GM18909 (cell line): ENCODE measurements around the gene QPCTL.
"Not testable (repeated sequence)": the region's sequence is repeated elsewhere in the genome, so short reads cannot be mapped to it uniquely, and the experiment has no call there.

Source experiments
- ATAC-seq: cut with Tn5 transposase; IDR thresholded peaks from one replicate; pipeline ENCODE4 v1.9.1; 2021; ENCODE audit warnings: mild to moderate bottlenecking; ENCODE audit not compliant: unreplicated experiment, poor library complexity

The QPCTL gene

GRCh38 chr19:45674946-45675345 lies 17.5 kb upstream of the QPCTL start:
- no peak for ATAC-seq

GRCh38 chr19:45676851-45677263 lies 15.6 kb upstream of the QPCTL start:
- peak; percentile 31 for ATAC-seq

- ATAC-seq: peak; percentile 47
Measured at GRCh38 chr19:45677351-45678230, 14.9 kb upstream of the QPCTL start.

GRCh38 chr19:45681391-45682015 lies 11.0 kb upstream of the QPCTL start:
- peak; percentile 72 for ATAC-seq

- no peak for ATAC-seq
Measured at GRCh38 chr19:45682117-45682516, 10.3 kb upstream of the QPCTL start.

- ATAC-seq: no peak
Measured at GRCh38 chr19:45682908-45683307, 9.6 kb upstream of the QPCTL start.

- not testable (repeated sequence) for ATAC-seq
Measured at GRCh38 chr19:45685045-45685444, 7.4 kb upstream of the QPCTL start.

- ATAC-seq: no peak
Measured at GRCh38 chr19:45687599-45687998, 4.9 kb upstream of the QPCTL start.

GRCh38 chr19:45691516-45692186 lies 815 bp upstream of the QPCTL start, which contains the start of gene SNRPD2:
Gene SNRPD2 (minus strand): TSS chr19:45691953. CDS start chr19:45691888, 65 bp downstream.
- peak; percentile 54 for ATAC-seq

- no peak for ATAC-seq
Measured at GRCh38 chr19:45693106-45693788, 781 bp downstream of the QPCTL start.

GRCh38 chr19:45701676-45702075 lies 9.2 kb downstream of the QPCTL start:
- ATAC-seq: no peak

- no peak for ATAC-seq
Measured at GRCh38 chr19:45705115-45705514, 12.6 kb downstream of the QPCTL start.

- ATAC-seq: no peak
Measured at GRCh38 chr19:45705710-45706415, 13.4 kb downstream of the QPCTL start.

GRCh38 chr19:45710356-45711130 lies 18.1 kb downstream of the QPCTL start:
- ATAC-seq: no peak

- no peak for ATAC-seq
Measured at GRCh38 chr19:45711851-45712698, 19.6 kb downstream of the QPCTL start.

GRCh38 chr19:45712699-45713067 lies 20.2 kb downstream of the QPCTL start:
- no peak for ATAC-seq

- no peak for ATAC-seq
Measured at GRCh38 chr19:45713141-45713540, 20.7 kb downstream of the QPCTL start.

GRCh38 chr19:45715139-45715538 lies 22.7 kb downstream of the QPCTL start:
- no peak for ATAC-seq
